Loucy (cell line): ENCODE results near the gene CEACAM5.

Source experiments
- EZH2phosphoT487 ChIP-seq: fragments of 200-600 bp; IDR thresholded peaks from 2 replicates; pipeline ENCODE4 v1.6.1; 2018; ENCODE audit warnings: antibody characterized with exemption, mild to moderate bottlenecking, moderate library complexity, borderline replicate concordance
- TF ChIP-seq, protein P1 (sequence below): fragments of 200-600 bp; sonication (generic); conservative IDR thresholded peaks from 2 replicates; pipeline ENCODE4 v1.5.1; 2014; ENCODE audit warnings: mild to moderate bottlenecking, antibody characterized with exemption, low read length

DNA sequence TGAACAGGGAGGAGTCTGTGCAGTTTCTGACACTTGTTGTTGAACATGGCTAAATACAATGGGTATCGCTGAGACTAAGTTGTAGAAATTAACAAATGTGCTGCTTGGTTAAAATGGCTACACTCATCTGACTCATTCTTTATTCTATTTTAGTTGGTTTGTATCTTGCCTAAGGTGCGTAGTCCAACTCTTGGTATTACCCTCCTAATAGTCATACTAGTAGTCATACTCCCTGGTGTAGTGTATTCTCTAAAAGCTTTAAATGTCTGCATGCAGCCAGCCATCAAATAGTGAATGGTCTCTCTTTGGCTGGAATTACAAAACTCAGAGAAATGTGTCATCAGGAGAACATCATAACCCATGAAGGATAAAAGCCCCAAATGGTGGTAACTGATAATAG, 63.0 kb downstream of the CEACAM5 start:
- TF ChIP-seq, protein P1, sequence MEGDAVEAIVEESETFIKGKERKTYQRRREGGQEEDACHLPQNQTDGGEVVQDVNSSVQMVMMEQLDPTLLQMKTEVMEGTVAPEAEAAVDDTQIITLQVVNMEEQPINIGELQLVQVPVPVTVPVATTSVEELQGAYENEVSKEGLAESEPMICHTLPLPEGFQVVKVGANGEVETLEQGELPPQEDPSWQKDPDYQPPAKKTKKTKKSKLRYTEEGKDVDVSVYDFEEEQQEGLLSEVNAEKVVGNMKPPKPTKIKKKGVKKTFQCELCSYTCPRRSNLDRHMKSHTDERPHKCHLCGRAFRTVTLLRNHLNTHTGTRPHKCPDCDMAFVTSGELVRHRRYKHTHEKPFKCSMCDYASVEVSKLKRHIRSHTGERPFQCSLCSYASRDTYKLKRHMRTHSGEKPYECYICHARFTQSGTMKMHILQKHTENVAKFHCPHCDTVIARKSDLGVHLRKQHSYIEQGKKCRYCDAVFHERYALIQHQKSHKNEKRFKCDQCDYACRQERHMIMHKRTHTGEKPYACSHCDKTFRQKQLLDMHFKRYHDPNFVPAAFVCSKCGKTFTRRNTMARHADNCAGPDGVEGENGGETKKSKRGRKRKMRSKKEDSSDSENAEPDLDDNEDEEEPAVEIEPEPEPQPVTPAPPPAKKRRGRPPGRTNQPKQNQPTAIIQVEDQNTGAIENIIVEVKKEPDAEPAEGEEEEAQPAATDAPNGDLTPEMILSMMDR = no peak
- TF ChIP-seq EZH2phosphoT487 = no peak
